ENCODE data around the gene ITPR1. TPM values are rescaled to one million over a fixed set of nuclear protein-coding genes. Genes with fewer than 3 reads are reported as not detected.

The ITPR1 gene
- total RNA-seq, 4 donors from 2014 or later, result 15.3 to 50.2 (median 28.7) TPM

- WGBS, 2 donors (ENCODE audit: low coverage in 1 of 2), result 91 to 93% methylated on average over 6 to 7 of the region's 7 CpGs
- H3K4me1 ChIP-seq, result no peaks in the 10 kb centered on the region
- H3K4me3 ChIP-seq, result no peak overlapping the region
- H3K36me3 ChIP-seq, result peaks cover 0 to under 1% (median 0%) of the 10 kb centered on the region in 4 donors
- H3K27ac ChIP-seq, result no peak overlapping the region
- no peak for DNase-seq
- TF ChIP-seq EP300 (IDR thresholded peaks at IDR 0.05; ENCODE audit: low read depth), result no peak
- no peak for TF ChIP-seq POLR2A (IDR thresholded peaks at IDR 0.05)
- TF ChIP-seq POLR2AphosphoS5 (IDR thresholded peaks at IDR 0.05), result no peak
- intact Hi-C loops (cut with DNase I; ENCODE audit: low total_unique reads), result no loop called here
- H3K9me3 ChIP-seq, result no peaks in the 10 kb centered on the region
- in situ Hi-C loops (cut with MboI; ENCODE audit: low pct_ligation_motif_present in 1 of 4, low pct_unique_long_range_greater_than_20kb in 1 of 4, low sequenced_read_pairs in 3 of 4), result no loop called here
- no peaks in the 10 kb centered on the region for H3K27me3 ChIP-seq
Measured at GRCh38 chr3:4795905-4796304, 302.8 kb downstream of the ITPR1 start.

DNA sequence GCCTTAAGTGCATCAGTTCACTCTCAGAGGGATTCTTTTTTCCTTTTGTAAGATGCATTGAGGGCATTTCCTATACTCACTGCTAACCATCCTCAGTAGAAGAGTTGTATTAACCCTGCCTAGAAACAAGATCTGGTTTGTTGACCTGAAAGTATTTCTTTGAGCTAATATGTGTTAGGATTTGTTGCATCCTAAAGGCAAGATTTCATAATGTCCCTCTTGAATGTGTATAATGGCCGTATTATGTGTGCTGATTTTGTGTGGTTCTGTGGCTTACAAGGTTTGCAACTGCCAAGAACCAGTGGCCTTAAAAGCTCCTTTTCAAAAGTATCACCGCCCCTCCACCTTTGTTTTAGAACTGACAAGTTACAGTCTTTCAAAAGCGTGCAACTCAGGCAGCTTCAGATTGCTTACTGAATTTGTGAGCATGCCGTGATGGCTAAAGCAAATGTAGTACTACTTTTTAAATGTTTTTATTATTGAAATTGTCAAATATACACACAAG, 304.1 kb downstream of the ITPR1 start:
- Histone ChIP-seq H3K4me1 (no peaks in the 10 kb centered on the region), H3K27me3 (no peaks in the 10 kb centered on the region), H3K27ac (no peak overlapping the region), H3K9me3 (no peaks in the 10 kb centered on the region), H3K4me3 (no peak overlapping the region), H3K36me3 (no peaks in the 10 kb centered on the region)
- whole genome bisulfite sequencing, 2 donors (ENCODE audit: low coverage in 1 of 2), result 98 to 100% methylated on average over 1 to 4 of the region's 4 CpGs
- in situ Hi-C loops (cut with MboI; ENCODE audit: low pct_ligation_motif_present in 1 of 4, low pct_unique_long_range_greater_than_20kb in 1 of 4, low sequenced_read_pairs in 3 of 4), result no loop called here
- intact Hi-C loops (cut with DNase I; ENCODE audit: low total_unique reads), result no loop called here
- no peak for DNase-seq
- TF ChIP-seq, protein P1, sequence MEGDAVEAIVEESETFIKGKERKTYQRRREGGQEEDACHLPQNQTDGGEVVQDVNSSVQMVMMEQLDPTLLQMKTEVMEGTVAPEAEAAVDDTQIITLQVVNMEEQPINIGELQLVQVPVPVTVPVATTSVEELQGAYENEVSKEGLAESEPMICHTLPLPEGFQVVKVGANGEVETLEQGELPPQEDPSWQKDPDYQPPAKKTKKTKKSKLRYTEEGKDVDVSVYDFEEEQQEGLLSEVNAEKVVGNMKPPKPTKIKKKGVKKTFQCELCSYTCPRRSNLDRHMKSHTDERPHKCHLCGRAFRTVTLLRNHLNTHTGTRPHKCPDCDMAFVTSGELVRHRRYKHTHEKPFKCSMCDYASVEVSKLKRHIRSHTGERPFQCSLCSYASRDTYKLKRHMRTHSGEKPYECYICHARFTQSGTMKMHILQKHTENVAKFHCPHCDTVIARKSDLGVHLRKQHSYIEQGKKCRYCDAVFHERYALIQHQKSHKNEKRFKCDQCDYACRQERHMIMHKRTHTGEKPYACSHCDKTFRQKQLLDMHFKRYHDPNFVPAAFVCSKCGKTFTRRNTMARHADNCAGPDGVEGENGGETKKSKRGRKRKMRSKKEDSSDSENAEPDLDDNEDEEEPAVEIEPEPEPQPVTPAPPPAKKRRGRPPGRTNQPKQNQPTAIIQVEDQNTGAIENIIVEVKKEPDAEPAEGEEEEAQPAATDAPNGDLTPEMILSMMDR (IDR thresholded peaks at IDR 0.05), result no peak
- no peak for TF ChIP-seq POLR2A (IDR thresholded peaks at IDR 0.05)
- no peak for TF ChIP-seq EP300 (IDR thresholded peaks at IDR 0.05; ENCODE audit: low read depth)
- no peak for TF ChIP-seq POLR2AphosphoS5 (IDR thresholded peaks at IDR 0.05)

- TF ChIP-seq, protein P1 (IDR thresholded peaks at IDR 0.05), result no peak
- no peak for TF ChIP-seq EP300 (IDR thresholded peaks at IDR 0.05; ENCODE audit: low read depth)
- TF ChIP-seq POLR2A (IDR thresholded peaks at IDR 0.05), result no peak
- TF ChIP-seq POLR2AphosphoS5 (IDR thresholded peaks at IDR 0.05), result no peak
- in situ Hi-C loops (cut with MboI; ENCODE audit: low pct_ligation_motif_present in 1 of 4, low pct_unique_long_range_greater_than_20kb in 1 of 4, low sequenced_read_pairs in 3 of 4) (no loop called here), intact Hi-C loops (cut with DNase I; ENCODE audit: low total_unique reads) (loop anchor here (2.0 kb wide), 1 partner anchor 37 kb away; no protein-coding TSS in a partner anchor)
- Histone ChIP-seq H3K27me3 (no peaks in the 10 kb centered on the region), H3K9me3 (no peaks in the 10 kb centered on the region), H3K4me1 (no peaks in the 10 kb centered on the region), H3K36me3 (no peaks in the 10 kb centered on the region), H3K4me3 (no peak overlapping the region), H3K27ac (no peak overlapping the region)
- DNase-seq, result no peak
- WGBS, 2 donors (ENCODE audit: low coverage in 1 of 2), result 82 to 87% methylated on average over 11 to 14 of the region's 14 CpGs
Measured at GRCh38 chr3:4799266-4800256, 306.4 kb downstream of the ITPR1 start.

DNA sequence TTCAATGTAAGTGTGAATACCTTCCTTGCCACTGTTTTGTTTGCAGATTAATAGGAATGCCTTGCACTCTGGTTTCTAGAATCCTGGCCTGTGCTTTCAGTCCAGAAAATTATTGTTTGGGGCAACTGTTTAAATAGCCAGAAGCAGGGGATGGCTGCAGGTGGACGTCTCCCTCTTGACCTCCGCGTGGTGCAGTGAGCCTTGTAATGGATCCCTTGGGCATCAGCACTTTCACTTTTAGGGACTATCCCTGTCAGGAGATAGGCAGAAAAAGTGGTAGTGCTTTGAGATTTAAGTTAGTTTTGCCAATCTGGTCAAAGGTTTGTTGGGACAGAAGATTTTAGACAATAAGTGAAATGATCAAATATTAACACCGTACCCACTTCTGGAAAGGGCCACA, 307.4 kb downstream of the ITPR1 start:
- in situ Hi-C loops (cut with MboI; ENCODE audit: low pct_ligation_motif_present in 1 of 4, low pct_unique_long_range_greater_than_20kb in 1 of 4, low sequenced_read_pairs in 3 of 4), result no loop called here
- 86 to 87% methylated on average over 3 to 4 of the region's 4 CpGs for WGBS, 2 donors (ENCODE audit: low coverage in 1 of 2)
- H3K27me3 ChIP-seq, result no peaks in the 10 kb centered on the region

More for the DNA sequence above, 307.4 kb downstream of the ITPR1 start:
- Histone ChIP-seq H3K4me3 (no peak overlapping the region), H3K27ac (no peak overlapping the region), H3K36me3 (no peaks in the 10 kb centered on the region), H3K4me1 (no peaks in the 10 kb centered on the region), H3K9me3 (no peaks in the 10 kb centered on the region)
- no peak for TF ChIP-seq POLR2AphosphoS5 (IDR thresholded peaks at IDR 0.05)
- TF ChIP-seq EP300 (IDR thresholded peaks at IDR 0.05; ENCODE audit: low read depth), result no peak
- TF ChIP-seq, protein P1 (IDR thresholded peaks at IDR 0.05), result no peak
- no peak for TF ChIP-seq POLR2A (IDR thresholded peaks at IDR 0.05)
- intact Hi-C loops (cut with DNase I; ENCODE audit: low total_unique reads), result loop anchor here (2.0 kb wide), 1 partner anchor 38 kb away; no protein-coding TSS in a partner anchor
- no peak for DNase-seq
